Measurements from ENCODE around the gene G6PC3.
"Not testable (repeated sequence)": the region's sequence is repeated elsewhere in the genome, so short reads cannot be mapped to it uniquely, and the experiment has no call there.

G6PC3 gene

GRCh38 chr17:44070455-44071197 lies at the start of gene G6PC3:
TSS of gene G6PC3 (plus strand) at chr17:44070735. CDS start at chr17:44070966, 231 bp downstream.
- peak; percentile 100 for DNase-seq (ENCODE audit: low spot score)

GRCh38 chr17:44021227-44021626 lies 49.3 kb upstream of the G6PC3 start:
- DNase-seq (ENCODE audit: low spot score), result not testable (repeated sequence)

- no peak for DNase-seq (ENCODE audit: low spot score)
Observed at GRCh38 chr17:44022246-44022645, 48.3 kb upstream of the G6PC3 start.

GRCh38 chr17:44023545-44024270 lies 46.8 kb upstream of the G6PC3 start:
- no peak for DNase-seq (ENCODE audit: low spot score)

GRCh38 chr17:44024271-44024663 lies 46.3 kb upstream of the G6PC3 start:
- no peak for DNase-seq (ENCODE audit: low spot score)

GRCh38 chr17:44024853-44025252 lies 45.7 kb upstream of the G6PC3 start:
- no peak for DNase-seq (ENCODE audit: low spot score)

- DNase-seq (ENCODE audit: low spot score), result no peak
Observed at GRCh38 chr17:44029736-44030135, 40.8 kb upstream of the G6PC3 start.

GRCh38 chr17:44030482-44030881 lies 40.1 kb upstream of the G6PC3 start:
- DNase-seq (ENCODE audit: low spot score), result no peak

- no peak for DNase-seq (ENCODE audit: low spot score)
Observed at GRCh38 chr17:44033861-44034408, 36.6 kb upstream of the G6PC3 start.

- DNase-seq (ENCODE audit: low spot score), result not testable (repeated sequence)
Observed at GRCh38 chr17:44034688-44035087, 35.8 kb upstream of the G6PC3 start.

- DNase-seq (ENCODE audit: low spot score), result no peak
Observed at GRCh38 chr17:44037471-44037870, 33.1 kb upstream of the G6PC3 start.

- DNase-seq (ENCODE audit: low spot score), result no peak
Observed at GRCh38 chr17:44038604-44039011, 31.9 kb upstream of the G6PC3 start.

- DNase-seq (ENCODE audit: low spot score), result no peak
Observed at GRCh38 chr17:44039829-44040635, 30.5 kb upstream of the G6PC3 start.

GRCh38 chr17:44043272-44043696 lies 27.3 kb upstream of the G6PC3 start:
- no peak for DNase-seq (ENCODE audit: low spot score)

GRCh38 chr17:44044071-44044470 lies 26.5 kb upstream of the G6PC3 start:
- DNase-seq (ENCODE audit: low spot score), result no peak

- DNase-seq (ENCODE audit: low spot score), result no peak
Observed at GRCh38 chr17:44045486-44045885, 25.0 kb upstream of the G6PC3 start.

- DNase-seq (ENCODE audit: low spot score), result not testable (repeated sequence)
Observed at GRCh38 chr17:44046893-44047292, 23.6 kb upstream of the G6PC3 start.

GRCh38 chr17:44049294-44050060 lies 21.1 kb upstream of the G6PC3 start:
- no peak for DNase-seq (ENCODE audit: low spot score)

- no peak for DNase-seq (ENCODE audit: low spot score)
Observed at GRCh38 chr17:44053125-44053872, 17.2 kb upstream of the G6PC3 start.

GRCh38 chr17:44059101-44059892 lies 11.2 kb upstream of the G6PC3 start:
- DNase-seq (ENCODE audit: low spot score), result no peak
